Vagina (tissue), 2 donors: Measurements from ENCODE around the gene ALDH16A1. TPM values are rescaled to one million over a fixed set of nuclear protein-coding genes. Genes with fewer than 3 reads are reported as not detected.

ENCODE experiments used
- DNase-seq, 2 donors: peaks; one replicate each; pipeline ENCODE4 v3.0.0-alpha.2; 2017; ENCODE audit errors: extremely low spot score in 2 of 2
- H3K27ac ChIP-seq: fragments of 200-600 bp; sonication (generic); one replicate; pipeline ENCODE4 v1.5.1; 2019
- H3K27me3 ChIP-seq: fragments of 200-600 bp; sonication (generic); one replicate; pipeline ENCODE4 v1.5.1; 2019
- H3K36me3 ChIP-seq, 2 donors: fragments of 200-600 bp; sonication (generic); one replicate each; pipeline ENCODE4 v1.5.1; 2017 to 2019
- H3K4me1 ChIP-seq: fragments of 200-600 bp; sonication (generic); one replicate; pipeline ENCODE4 v1.5.1; 2019
- H3K4me3 ChIP-seq, 2 donors: fragments of 200-600 bp; sonication (generic); 1 replicate in 1 of 2; 2 replicates in 1 of 2; pipeline ENCODE4 v1.5.1; 2016 to 2019
- H3K9me3 ChIP-seq: fragments of 200-600 bp; sonication (generic); one replicate; pipeline ENCODE4 v1.5.1; 2019
- CTCF ChIP-seq, 3 experiments: fragments of 450-650 bp in 2 of 3; fragments of 200-600 bp in 1 of 3; sonication (generic) in 1 of 3; IDR thresholded peaks; one replicate each; pipeline ENCODE4 v1.5.1; 2017 to 2019; ENCODE audit warnings: antibody characterized with exemption in 3 of 3, mild to moderate bottlenecking in 2 of 3, moderate library complexity in 2 of 3
- POLR2A ChIP-seq, 2 donors: fragments of 450-650 bp; IDR thresholded peaks; one replicate each; pipeline ENCODE4 v1.6.1; 2017; ENCODE audit warnings: antibody characterized with exemption in 2 of 2, mild to moderate bottlenecking in 2 of 2, moderate library complexity in 2 of 2
- POLR2AphosphoS5 ChIP-seq, 2 donors: sonication (generic); formaldehyde crosslinking; IDR thresholded peaks; one replicate each; pipeline ENCODE4 v1.9.0; 2017; ENCODE audit warnings: antibody characterized with exemption in 2 of 2, mild to moderate bottlenecking in 2 of 2, low read depth in 1 of 2; ENCODE audit not compliant: insufficient read depth in 1 of 2
- intact Hi-C: fragments of 100-400 bp; cut with DNase I; formaldehyde crosslinking; loops from one replicate; pipeline ENCODE4 v1.15.1; 2023
- total RNA-seq: library from RNA; depleted of rRNA; stranded (reverse); fragments of >200 nt; gene quantifications from one replicate; pipeline ENCODE4 v1.2.3, GENCODE V29; 2016

The ALDH16A1 gene
- total RNA-seq, 1 donor from 2014 or later: 29.5 TPM

DNA sequence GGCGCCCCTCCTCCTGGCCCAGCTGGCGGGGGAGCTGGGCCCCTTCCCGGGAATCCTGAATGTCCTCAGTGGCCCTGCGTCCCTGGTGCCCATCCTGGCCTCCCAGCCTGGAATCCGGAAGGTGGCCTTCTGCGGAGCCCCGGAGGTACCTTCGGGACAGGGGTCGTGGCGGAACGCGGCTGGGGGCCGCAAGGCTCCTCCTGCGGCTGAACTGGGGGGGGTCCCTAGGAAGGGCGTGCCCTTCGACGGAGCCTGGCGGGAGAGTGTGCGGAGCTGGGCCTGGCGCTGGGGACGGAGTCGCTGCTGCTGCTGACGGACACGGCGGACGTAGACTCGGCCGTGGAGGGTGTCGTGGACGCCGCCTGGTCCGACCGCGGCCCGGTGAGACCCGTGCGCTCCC lies 8.6 kb downstream of the ALDH16A1 start:
- intact Hi-C loops: no loop called here
- DNase-seq: no peak
- Histone ChIP-seq H3K27me3 (no peaks in the 10 kb centered on the region), H3K4me3 (no peak overlapping the region), H3K9me3 (no peaks in the 10 kb centered on the region), H3K36me3 (peaks cover 0 to 26% of the 10 kb centered on the region in 2 donors), H3K4me1 (peaks cover 19% of the 10 kb centered on the region), H3K27ac (no peak overlapping the region)
- TF ChIP-seq POLR2AphosphoS5 (IDR thresholded peaks at IDR 0.05; ENCODE audit: insufficient read depth in 1 of 2, low read depth in 1 of 2): no peak
- TF ChIP-seq CTCF (IDR thresholded peaks at IDR 0.05): no peak
- no peak for TF ChIP-seq POLR2A (IDR thresholded peaks at IDR 0.05)

- no peak for DNase-seq
- TF ChIP-seq CTCF (IDR thresholded peaks at IDR 0.05) (no peak), POLR2AphosphoS5 (IDR thresholded peaks at IDR 0.05; ENCODE audit: insufficient read depth in 1 of 2, low read depth in 1 of 2) (no peak), POLR2A (IDR thresholded peaks at IDR 0.05) (no peak)
- no peaks in the 10 kb centered on the region for H3K27me3 ChIP-seq
- intact Hi-C loops: no loop called here
- H3K36me3 ChIP-seq: peaks cover 0 to 26% of the 10 kb centered on the region in 2 donors
- no peaks in the 10 kb centered on the region for H3K9me3 ChIP-seq
- peaks cover 18% of the 10 kb centered on the region for H3K4me1 ChIP-seq
- H3K4me3 ChIP-seq: no peak overlapping the region
- no peak overlapping the region for H3K27ac ChIP-seq
Observed at GRCh38 chr19:49462492-49462891, 9.5 kb downstream of the ALDH16A1 start.

DNA sequence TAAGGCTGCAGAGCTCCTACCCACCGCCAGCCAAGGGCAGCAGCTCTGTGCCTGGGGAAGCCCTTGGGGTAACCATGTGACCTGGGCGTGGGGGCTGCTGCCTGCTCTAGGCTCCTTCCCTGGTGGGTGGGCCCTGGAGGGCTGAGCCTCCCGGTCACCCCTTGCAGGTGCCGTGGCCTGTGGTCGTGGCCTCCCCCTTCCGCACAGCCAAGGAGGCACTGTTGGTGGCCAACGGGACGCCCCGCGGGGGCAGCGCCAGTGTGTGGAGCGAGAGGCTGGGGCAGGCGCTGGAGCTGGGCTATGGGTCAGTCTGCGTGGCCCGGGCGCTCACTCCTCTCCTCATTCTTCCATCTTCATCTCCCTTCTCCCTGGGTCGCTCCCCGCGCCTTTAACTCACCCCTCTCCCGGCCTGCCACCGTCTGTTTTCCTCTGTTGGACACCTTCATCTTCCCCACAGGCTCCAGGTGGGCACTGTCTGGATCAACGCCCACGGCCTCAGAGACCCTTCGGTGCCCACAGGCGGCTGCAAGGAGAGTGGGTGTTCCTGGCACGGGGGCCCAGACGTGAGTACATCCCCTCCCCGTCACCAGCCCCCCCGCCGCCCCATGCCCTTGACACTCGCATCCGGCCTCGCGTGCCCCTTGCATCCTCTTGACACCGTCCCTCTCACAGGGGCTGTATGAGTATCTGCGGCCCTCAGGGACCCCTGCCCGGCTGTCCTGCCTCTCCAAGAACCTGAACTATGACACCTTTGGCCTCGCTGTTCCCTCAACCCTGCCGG lies 11.1 kb downstream of the ALDH16A1 start:
- intact Hi-C loops: no loop called here

GRCh38 chr19:49465371-49465770 lies 12.3 kb downstream of the ALDH16A1 start:
- Histone ChIP-seq H3K27me3 (no peaks in the 10 kb centered on the region), H3K4me3 (no peak overlapping the region), H3K4me1 (peaks cover 17% of the 10 kb centered on the region), H3K9me3 (no peaks in the 10 kb centered on the region), H3K27ac (no peak overlapping the region), H3K36me3 (peaks cover 0 to 19% of the 10 kb centered on the region in 2 donors)
- intact Hi-C loops: no loop called here
- TF ChIP-seq POLR2A (IDR thresholded peaks at IDR 0.05) (no peak), POLR2AphosphoS5 (IDR thresholded peaks at IDR 0.05; ENCODE audit: insufficient read depth in 1 of 2, low read depth in 1 of 2) (no peak), CTCF (IDR thresholded peaks at IDR 0.05) (no peak)
- DNase-seq: no peak

More for the DNA sequence above, 11.1 kb downstream of the ALDH16A1 start:
- TF ChIP-seq CTCF (IDR thresholded peaks at IDR 0.05): no peak
- no peak for TF ChIP-seq POLR2AphosphoS5 (IDR thresholded peaks at IDR 0.05; ENCODE audit: insufficient read depth in 1 of 2, low read depth in 1 of 2)
- TF ChIP-seq POLR2A (IDR thresholded peaks at IDR 0.05): no peak
- peaks cover 13% of the 10 kb centered on the region for H3K4me1 ChIP-seq
- H3K27ac ChIP-seq: no peak overlapping the region
- no peak for DNase-seq
- H3K27me3 ChIP-seq: no peaks in the 10 kb centered on the region
- H3K36me3 ChIP-seq: peaks cover 0 to 26% of the 10 kb centered on the region in 2 donors
- no peaks in the 10 kb centered on the region for H3K9me3 ChIP-seq
- H3K4me3 ChIP-seq: no peak overlapping the region

DNA sequence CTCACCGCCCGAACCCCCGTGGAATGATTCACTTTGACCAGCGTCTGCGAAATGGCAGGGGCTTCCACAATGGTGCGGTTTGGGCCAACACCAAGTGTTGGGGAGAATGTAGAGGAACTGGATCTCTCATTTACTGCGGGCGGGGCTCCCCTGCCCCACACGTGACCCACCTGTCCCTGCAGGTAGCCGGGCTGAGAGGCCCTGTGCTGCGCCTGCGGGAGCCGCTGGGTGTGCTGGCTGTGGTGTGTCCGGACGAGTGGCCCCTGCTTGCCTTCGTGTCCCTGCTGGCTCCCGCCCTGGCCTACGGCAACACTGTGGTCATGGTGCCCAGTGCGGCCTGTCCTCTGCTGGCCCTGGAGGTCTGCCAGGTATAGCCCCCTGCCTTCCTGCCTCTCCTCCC lies 15.2 kb downstream of the ALDH16A1 start:
- intact Hi-C loops: no loop called here
- peak overlapping the region in 1 of 2 donors; percentile 21 for H3K4me3 ChIP-seq
- no peak for DNase-seq
- no peaks in the 10 kb centered on the region for H3K27me3 ChIP-seq
- H3K36me3 ChIP-seq: peaks cover 0 to 19% of the 10 kb centered on the region in 2 donors
- TF ChIP-seq POLR2AphosphoS5 (IDR thresholded peaks at IDR 0.05; ENCODE audit: insufficient read depth in 1 of 2, low read depth in 1 of 2): peak in 1 of 2 donors; percentile 72
- no peak for TF ChIP-seq POLR2A (IDR thresholded peaks at IDR 0.05)
- H3K4me1 ChIP-seq: peaks cover 18% of the 10 kb centered on the region
- peak overlapping the region; percentile 90 for H3K27ac ChIP-seq
- H3K9me3 ChIP-seq: no peaks in the 10 kb centered on the region
